Activated CD8-positive, alpha-beta memory T cell treated with anti-CD3 and anti-CD28 coated beads, Interleukin-2, amount 50 U/mL, for 24 hours (primary cell): Measurements from ENCODE around the gene CCDC40.
"Not testable (repeated sequence)": the region's sequence is repeated elsewhere in the genome, so short reads cannot be mapped to it uniquely, and the experiment has no call there.

Source experiments
- DNase-seq: peaks from one replicate; pipeline ENCODE4 v3.0.0-alpha.2; 2020; ENCODE audit errors: extremely low read depth

The CCDC40 gene

DNA sequence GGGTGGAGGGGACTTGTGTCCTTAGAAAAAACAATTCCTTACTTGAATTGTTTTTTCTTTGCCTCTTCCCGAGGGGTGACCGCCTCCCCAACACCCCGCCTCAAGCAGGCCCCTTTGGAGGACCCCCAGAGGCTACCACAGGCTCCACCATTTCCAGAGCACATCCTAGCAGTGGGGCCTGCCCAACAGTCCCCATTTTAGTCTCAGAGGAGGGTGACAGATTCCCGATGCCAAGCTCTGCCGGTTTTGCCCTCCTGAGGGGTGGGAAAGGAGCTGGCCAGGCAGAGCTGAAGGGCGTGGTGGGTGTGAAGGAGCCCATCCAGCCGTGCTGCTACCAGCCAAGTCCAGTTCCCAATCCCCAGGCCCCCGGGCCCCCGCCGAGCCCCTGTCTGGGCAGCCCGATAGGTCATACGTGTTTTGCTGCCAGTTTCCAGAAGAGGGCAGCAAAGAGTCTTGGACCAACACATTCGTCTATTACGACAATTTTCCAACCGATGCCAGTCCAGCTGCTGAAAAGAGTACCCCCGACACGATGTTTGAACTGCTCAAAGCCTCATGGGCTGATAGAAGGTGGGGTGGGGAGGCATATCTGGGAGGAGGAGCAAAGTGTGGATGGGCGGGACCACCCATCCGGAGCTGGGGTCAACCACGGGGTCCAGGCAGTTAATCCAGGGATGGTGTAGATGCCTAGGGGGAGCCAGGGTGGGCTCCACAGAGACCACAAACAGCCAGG, 46.1 kb downstream of the CCDC40 start:
- DNase-seq, result peak; percentile 20

DNA sequence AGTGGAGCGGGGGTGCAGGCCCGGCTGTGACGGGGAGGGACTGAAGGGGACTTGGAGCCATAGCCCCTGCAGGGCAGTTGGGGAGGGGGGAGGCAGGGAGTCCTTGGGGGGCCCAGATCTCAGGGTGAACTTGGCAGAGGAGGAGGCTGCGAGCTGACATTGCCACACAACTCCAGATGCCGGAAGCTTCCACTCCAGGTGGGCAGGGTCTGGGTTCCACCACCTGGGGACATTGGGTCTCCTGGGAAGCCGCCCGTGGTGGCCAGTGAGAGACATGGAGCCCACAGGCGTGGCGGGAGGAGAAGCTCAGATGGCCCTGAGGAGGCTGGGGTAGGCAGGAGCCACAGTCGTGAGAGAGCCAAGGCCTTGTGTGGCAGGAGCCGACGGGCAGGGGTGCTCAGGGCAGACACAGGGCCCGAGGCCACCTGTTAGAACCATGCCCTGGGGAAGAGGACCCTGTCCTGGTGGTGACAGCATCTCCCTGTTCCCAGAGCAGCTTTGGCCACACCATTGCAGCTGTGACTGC, 46.8 kb downstream of the CCDC40 start:
- no peak for DNase-seq

DNA sequence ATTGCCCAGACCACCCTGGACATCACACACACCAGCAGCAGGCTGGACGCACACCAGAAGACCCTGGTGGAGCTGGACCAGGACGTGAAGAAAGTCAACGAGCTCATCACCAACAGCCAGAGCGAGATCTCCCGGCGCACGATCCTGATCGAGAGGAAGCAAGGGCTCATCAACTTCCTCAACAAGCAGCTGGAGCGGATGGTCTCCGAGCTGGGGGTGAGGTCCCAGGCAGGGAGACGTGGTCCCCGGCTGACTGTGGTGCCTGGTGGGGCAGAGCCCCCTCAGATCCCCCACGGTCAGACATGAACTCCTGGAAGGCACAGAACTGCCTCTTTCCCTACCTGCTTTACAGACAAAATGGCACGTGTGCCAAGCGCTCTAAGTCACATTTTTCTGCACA, 48.3 kb downstream of the CCDC40 start:
- no peak for DNase-seq

- DNase-seq, result no peak
Measured at GRCh38 chr17:80086081-80086480, 49.6 kb downstream of the CCDC40 start.

- DNase-seq, result no peak
Measured at GRCh38 chr17:80086616-80087015, 50.2 kb downstream of the CCDC40 start.

GRCh38 chr17:80087346-80088265, 51.2 kb downstream of the CCDC40 start:
- DNase-seq, result no peak

GRCh38 chr17:80089762-80090161, 53.3 kb downstream of the CCDC40 start:
- DNase-seq, result no peak

DNA sequence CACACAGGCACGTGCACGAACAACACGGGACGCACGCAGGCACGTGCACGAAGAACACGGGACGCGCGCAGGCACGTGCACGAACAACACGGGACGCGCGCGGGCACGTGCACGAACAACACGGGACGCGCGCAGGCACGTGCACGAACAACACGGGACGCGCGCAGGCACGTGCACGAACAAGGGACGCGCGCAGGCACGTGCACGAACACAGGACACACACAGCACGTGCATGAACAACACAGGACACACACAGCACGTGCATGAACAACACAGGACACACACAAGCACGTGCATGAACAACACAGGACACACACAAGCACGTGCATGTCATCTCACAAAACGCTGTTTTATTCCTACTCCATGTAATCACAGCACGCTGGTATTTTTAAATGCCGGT, 53.7 kb downstream of the CCDC40 start:
- not testable (repeated sequence) for DNase-seq

- no peak for DNase-seq
Measured at GRCh38 chr17:80091376-80091775, 54.9 kb downstream of the CCDC40 start.

GRCh38 chr17:80092959-80093358, 56.5 kb downstream of the CCDC40 start:
- DNase-seq, result no peak

DNA sequence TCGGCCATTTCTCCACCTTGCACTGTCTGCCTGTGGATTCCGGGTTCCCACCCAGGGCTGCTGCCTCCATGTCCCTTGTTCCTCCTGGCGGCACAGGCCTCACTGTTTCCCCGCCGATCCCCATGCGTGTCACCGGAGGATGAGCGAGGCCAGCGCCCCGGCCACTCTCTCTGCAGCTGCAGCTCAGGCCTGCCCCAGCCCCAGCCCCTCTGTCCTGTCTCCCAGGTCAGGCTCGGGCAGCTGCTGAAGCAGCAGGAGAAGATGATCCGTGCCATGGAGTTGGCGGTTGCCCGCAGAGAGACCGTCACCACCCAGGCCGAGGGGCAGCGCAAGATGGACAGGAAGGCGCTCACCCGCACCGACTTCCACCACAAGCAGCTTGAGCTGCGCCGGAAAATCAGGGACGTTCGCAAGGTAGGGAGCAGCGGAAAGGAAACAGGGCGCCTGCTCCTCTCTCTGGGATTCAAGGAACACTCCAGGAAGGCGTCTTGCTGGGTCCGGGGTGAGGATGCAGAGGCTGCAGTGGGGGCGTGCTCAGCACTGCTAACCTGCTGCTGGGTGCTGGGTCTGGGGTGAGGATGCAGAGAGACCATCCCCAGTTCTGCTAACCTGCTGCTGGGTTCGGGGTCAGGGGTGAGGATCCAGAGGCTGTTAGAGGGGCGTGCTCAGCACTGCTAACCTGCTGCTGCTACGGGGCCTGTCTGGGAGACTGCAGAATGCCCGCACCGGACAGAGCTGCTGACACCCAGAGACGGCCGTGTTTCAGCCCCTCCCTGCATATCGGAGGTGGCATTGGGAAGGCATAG, 58.8 kb downstream of the CCDC40 start:
- DNase-seq, result no peak

DNA sequence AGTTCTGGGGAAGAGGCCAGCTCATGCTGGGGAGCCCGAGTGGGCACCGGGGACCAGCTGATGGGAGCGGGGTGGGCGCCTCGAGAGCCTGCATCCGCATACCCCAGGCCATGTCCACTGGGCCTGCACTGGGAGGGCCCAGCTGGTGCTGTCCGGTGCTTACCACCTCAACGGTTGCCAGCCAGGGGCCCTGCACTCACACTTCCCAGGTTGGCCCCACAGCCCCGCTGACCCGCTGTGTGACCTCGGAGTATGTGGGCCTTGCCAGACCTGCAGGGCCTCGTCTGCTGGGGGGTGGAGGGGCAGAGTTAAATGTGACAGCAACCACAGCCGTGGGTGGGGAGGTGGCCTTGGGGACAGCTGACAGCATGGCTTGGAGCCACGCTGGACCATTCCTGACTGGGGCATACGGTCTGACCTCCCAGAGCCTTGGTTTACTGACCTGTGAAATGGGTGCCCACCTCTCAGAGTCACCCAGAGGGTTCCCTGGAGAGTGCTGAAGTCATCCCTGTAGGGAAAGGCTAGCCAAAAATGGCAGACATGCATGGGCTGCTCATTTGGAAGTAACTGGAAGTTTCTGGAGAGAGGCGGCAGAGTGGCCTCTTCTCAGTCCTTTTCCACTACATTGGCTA, 59.5 kb downstream of the CCDC40 start:
- DNase-seq, result no peak

DNA sequence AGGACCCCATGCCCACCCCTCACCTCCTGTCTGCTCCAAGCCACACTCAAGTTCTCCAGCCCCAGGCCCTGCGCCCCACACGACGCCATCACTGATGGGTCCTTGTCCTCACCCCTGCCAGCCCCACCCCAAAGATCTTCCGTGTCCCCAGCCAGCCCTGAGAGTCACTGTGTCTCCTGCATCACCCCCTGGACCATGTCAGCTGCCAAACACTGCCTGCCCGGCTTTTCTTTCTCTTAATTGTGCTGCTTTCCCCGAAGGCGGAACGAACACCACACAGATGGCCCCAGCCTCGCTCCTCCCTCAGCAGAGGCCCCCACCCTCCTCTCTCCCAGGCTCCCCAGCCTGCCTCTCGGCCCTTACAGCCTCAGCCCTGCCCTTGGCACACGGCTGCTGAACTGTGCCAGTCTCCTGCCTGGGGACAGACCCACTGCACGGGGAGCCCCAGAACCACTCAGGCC, 60.1 kb downstream of the CCDC40 start:
- DNase-seq, result no peak

DNA sequence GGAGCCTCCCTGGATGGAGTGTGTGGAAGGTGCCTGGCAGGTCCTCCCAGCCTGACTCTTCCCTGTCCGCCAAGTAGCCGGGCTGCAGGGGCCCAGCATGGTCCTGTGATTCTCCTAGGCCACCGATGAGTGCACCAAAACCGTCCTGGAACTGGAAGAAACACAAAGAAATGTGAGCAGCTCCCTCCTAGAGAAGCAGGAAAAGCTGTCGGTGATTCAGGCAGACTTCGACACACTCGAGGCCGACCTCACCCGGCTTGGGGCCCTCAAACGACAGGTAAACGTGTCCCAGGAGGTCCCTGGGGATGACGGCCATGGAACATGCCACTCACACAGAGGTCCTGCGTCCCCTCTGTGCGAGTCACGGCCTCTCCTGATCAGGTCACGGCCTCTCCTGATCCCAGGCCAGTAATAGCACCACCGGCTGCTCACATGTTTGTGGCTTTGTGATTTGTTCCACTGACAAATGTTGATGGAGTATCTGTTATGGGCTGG, 60.7 kb downstream of the CCDC40 start:
- no peak for DNase-seq

- DNase-seq, result no peak
Measured at GRCh38 chr17:80097844-80098691, 61.6 kb downstream of the CCDC40 start.

DNA sequence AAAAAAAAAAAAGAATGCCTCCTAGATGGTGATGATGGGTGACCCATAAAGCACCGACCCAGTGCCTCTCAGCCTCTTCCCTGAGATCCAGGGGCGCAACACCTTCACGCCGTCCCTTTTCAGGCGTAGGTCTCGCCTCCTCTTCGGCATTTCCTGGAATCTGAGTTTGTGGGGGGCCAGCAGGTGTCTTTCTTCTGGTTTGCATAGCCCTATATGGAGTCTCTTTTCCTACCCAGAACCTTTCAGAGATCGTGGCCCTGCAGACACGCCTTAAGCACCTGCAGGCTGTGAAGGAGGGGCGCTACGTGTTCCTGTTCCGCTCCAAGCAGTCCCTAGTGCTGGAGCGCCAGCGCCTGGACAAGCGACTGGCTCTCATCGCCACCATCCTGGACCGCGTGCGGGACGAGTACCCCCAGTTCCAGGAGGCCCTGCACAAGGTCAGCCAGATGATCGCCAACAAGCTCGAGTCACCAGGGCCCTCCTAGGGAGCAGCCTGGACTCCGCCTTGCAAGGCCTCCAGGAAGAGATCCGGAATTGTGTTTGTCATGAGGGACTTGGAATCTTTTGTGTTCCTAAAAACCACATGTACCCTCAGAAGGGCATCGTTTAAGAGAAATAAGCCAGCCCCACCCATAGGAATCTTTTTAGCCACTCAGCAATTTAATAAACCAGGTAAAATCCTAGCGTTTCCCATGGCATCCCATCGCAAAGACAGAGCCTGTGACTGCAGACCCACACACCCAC, 63.0 kb downstream of the CCDC40 start:
- DNase-seq, result no peak

- no peak for DNase-seq
Measured at GRCh38 chr17:80100035-80100323, 63.5 kb downstream of the CCDC40 start.

GRCh38 chr17:80101011-80101945, 64.8 kb downstream of the CCDC40 start, which contains the start of gene GAA:
Gene GAA, plus strand, starts transcription at chr17:80101581. Its CDS starts 3,006 bp downstream, at chr17:80104587.
- DNase-seq, result peak; percentile 56
